ACHN (cell line): ENCODE data around the gene ZNF182.
"Not testable (repeated sequence)": the region's sequence is repeated elsewhere in the genome, so short reads cannot be mapped to it uniquely, and the experiment has no call there.

ENCODE experiments used
- DNase-seq: peaks from one replicate; pipeline ENCODE4 v3.0.0-alpha.2; 2015
- in situ Hi-C: cut with HindIII; loops from 2 replicates; pipeline ENCODE4 v1.10.0; 2017; ENCODE audit warnings: low sequenced_read_pairs, low pct_ligation_motif_present, low pct_unique_long_range_greater_than_20kb

Gene ZNF182

GRCh38 chrX:48003367-48003757, 427 bp downstream of the ZNF182 start:
- DNase-seq = no peak
- in situ Hi-C loops = no loop called here

- in situ Hi-C loops = no loop called here
These were observed 860 bp downstream of the ZNF182 start for GRCh38 chrX:48002929-48003328.

GRCh38 chrX:48002319-48002718, 1.5 kb downstream of the ZNF182 start:
- in situ Hi-C loops = no loop called here
- DNase-seq = no peak

More at GRCh38 chrX:48002929-48003328, 860 bp downstream of the ZNF182 start:
- DNase-seq = no peak

GRCh38 chrX:48001260-48001659, 2.5 kb downstream of the ZNF182 start:
- in situ Hi-C loops = no loop called here
- no peak for DNase-seq

- no peak for DNase-seq
- in situ Hi-C loops = no loop called here
These were observed 11.1 kb downstream of the ZNF182 start for GRCh38 chrX:47992669-47993068.

- no peak for DNase-seq
- in situ Hi-C loops = no loop called here
These were observed 11.8 kb downstream of the ZNF182 start for GRCh38 chrX:47992095-47992380.

GRCh38 chrX:47991263-47992094, 12.3 kb downstream of the ZNF182 start:
- in situ Hi-C loops = no loop called here
- no peak for DNase-seq

- in situ Hi-C loops = no loop called here
- no peak for DNase-seq
These were observed 27.3 kb downstream of the ZNF182 start for GRCh38 chrX:47976254-47977151.

GRCh38 chrX:47973235-47973634, 30.6 kb downstream of the ZNF182 start:
- no peak for DNase-seq
- in situ Hi-C loops = no loop called here

GRCh38 chrX:47965526-47965925, 38.3 kb downstream of the ZNF182 start:
- in situ Hi-C loops, DNase-seq: not testable (repeated sequence)

- in situ Hi-C loops, DNase-seq: not testable (repeated sequence)
These were observed 42.0 kb downstream of the ZNF182 start for GRCh38 chrX:47961830-47962229.

GRCh38 chrX:47960406-47960805, 43.4 kb downstream of the ZNF182 start:
- DNase-seq = no peak
- in situ Hi-C loops = no loop called here

- in situ Hi-C loops = no loop called here
- DNase-seq = no peak
These were observed 44.9 kb downstream of the ZNF182 start for GRCh38 chrX:47958761-47959342.

- in situ Hi-C loops = not testable (repeated sequence)
These were observed 45.6 kb downstream of the ZNF182 start for GRCh38 chrX:47958206-47958605.

GRCh38 chrX:47956016-47956415, 47.8 kb downstream of the ZNF182 start:
- DNase-seq = no peak
- in situ Hi-C loops = no loop called here

More at GRCh38 chrX:47958206-47958605, 45.6 kb downstream of the ZNF182 start:
- not testable (repeated sequence) for DNase-seq

- in situ Hi-C loops = not testable (repeated sequence)
These were observed 48.5 kb downstream of the ZNF182 start for GRCh38 chrX:47955295-47955694.

GRCh38 chrX:47941423-47941822, 62.4 kb downstream of the ZNF182 start:
- DNase-seq = no peak
- in situ Hi-C loops = no loop called here

More at GRCh38 chrX:47955295-47955694, 48.5 kb downstream of the ZNF182 start:
- not testable (repeated sequence) for DNase-seq

GRCh38 chrX:47940448-47940847, 63.3 kb downstream of the ZNF182 start:
- in situ Hi-C loops = no loop called here
- DNase-seq = no peak

GRCh38 chrX:47936940-47937317, 66.9 kb downstream of the ZNF182 start:
- no peak for DNase-seq
- in situ Hi-C loops = no loop called here
